Middle frontal gyrus (tissue), 1 donor: Measurements from ENCODE around the gene NTSR1.

ENCODE experiments used
- DNase-seq: peaks from one replicate; pipeline ENCODE4 v3.0.0-alpha.2; 2015; ENCODE audit warnings: low spot score; ENCODE audit errors: extremely low spot score

NTSR1 gene

GRCh38 chr20:62725596-62726268 lies 17.1 kb downstream of the NTSR1 start:
- no peak for DNase-seq

GRCh38 chr20:62726276-62726675 lies 17.6 kb downstream of the NTSR1 start:
- no peak for DNase-seq

GRCh38 chr20:62726716-62727583 lies 18.3 kb downstream of the NTSR1 start:
- no peak for DNase-seq

DNA sequence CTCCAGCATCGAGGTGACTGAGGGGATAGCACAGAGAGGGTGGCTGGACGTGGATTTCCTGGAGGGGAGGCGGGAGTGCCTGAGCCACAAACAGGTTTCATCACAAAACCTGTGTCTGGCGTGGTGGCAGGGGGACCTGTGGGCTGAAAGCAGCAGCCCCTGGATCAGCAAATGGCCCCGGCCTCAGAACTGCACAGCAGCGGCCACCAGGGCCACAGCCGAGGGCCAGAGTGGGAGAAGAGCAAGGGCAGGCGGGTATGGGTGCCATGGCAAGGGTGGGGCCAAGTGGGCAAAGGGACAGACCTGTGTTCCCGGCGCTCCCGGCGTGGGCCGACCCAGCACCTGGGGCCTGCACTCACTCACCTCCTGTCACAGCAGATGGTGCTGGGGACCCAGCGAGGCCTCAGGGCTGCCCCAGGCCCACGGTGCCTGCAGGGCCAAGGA lies 19.0 kb downstream of the NTSR1 start:
- DNase-seq: no peak

- no peak for DNase-seq
Measured at GRCh38 chr20:62728028-62728780, 19.6 kb downstream of the NTSR1 start.

DNA sequence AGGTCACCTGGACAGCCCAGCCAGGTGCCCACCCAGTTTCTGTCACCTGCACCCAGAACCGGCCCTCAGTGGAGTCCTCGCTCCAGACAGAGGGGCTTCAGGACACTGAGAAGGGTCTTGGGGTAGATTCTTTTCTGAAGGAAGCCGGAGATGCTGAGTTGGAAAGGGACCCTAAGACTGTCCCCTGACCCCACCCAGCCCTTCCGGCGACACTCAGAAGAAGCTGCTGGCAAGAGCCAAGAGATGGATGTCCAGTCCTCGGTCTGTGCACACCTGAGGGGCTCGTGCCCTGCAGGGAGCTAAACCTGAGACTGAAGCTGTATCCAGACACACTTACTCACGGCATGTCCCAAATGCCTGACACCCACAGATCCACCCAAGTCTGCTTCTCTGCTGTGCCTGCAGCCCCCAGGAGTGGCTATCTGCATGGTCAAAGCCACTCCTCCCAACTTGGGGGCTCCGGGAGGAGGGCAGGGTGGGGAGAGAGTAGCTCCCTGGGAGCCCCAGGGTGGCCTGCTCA lies 20.2 kb downstream of the NTSR1 start:
- DNase-seq: no peak

- no peak for DNase-seq
Measured at GRCh38 chr20:62730481-62730880, 21.8 kb downstream of the NTSR1 start.

DNA sequence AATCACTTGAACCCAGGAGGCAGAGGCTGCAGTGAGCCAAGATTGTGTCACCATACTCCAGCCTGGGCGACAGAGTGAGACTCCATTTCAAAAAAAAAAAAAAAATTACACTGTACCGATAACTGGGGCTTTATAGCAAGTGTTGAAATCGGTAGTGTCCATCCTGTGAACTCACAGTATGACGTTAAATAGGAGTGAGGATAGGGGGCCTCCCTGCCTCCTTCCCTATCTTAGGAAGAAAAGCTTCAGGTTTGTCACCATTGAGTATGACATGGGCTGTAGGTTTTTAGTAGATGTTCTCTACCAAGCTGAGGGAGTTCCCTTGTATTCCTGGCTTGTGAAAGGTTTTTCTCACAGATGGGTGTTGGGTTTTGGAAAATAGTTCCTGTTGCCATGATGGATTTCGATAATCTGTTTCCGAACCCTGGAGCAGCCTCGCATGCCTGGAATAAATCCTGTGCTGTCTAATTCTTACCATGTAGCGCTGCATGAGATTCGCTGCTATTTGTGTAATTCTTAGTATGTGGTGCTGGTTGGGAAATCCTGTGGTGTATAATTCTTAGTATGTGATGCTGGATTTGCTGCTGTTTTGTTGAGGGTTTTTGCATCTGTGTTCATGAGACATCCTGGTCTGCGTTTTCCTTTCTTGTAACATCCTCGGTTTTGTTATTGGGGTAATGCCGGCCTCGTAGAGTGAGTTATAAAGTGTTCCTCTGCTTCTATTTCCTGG lies 23.6 kb downstream of the NTSR1 start:
- no peak for DNase-seq

DNA sequence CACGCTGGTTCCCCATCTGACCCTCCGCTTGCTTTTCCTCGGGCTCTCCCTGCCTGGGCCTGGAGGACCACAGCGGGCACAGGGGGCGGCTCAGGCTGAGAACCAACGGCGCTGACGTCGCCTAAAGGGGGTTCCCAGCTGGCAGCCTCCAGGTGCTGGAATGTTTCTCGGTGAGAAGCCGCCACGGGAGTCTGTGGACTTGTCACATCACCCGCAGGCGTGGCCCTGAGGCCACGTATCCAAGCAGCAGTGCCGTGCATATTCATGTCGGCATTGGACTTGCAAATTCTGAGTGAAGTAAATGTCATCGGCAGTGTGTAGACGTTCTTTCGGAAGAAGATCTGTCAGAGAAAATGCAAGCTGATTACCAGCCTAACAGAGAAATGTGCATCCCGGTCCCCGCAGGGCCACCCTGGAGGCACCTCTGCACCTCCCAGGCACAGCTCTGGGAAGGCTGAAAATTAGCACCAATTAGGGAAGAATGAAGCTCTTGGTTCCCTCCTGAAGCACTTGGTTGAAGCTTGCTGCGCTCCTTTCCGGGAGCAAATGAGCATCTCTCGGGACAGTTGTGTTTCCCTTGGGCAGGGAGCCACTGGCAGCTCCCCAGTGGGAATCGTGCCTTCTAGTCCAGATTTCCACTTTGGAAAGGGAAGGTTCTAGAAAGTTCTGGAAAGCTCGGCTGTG lies 24.3 kb downstream of the NTSR1 start:
- no peak for DNase-seq

GRCh38 chr20:62733526-62733842 lies 24.8 kb downstream of the NTSR1 start:
- DNase-seq: no peak

DNA sequence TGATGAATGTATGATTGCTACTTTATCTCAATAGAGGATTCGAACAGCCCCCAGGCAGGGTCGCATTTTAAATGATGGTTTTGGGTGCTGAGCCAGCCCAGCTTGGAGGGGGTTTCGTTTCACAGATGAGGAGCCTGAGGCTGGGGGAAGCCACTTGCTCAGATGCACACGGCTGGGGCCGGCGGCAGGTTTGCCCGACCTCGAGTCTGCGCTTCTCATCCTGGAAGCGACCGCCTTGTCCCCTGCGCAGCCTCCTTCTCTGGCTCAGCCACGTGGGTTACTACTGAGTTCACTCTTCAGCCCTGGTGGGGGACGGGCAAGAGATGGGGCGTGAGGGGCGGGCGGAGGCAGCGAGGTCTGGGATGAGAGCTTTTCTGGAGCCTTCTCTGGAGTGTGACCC lies 25.3 kb downstream of the NTSR1 start:
- DNase-seq: no peak

DNA sequence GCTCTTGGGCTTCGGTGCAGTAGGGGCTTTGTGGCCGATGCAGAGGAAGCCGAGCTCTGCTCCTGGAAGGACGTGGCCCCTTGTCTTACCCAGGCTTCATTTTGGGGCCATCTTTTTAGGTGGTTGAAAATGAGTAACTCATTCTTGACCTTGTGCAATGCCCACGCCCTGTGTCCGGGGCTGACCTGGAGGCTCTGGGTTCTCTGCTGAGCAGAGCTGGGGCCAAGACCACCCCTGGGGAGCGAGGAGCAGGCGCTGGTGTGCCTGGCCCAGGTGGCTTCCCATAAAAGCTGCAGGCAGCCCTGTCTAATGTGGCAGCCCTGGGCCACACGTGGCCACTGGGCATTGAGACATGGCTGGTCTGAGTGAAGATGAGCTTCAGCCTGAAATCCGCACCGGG lies 25.7 kb downstream of the NTSR1 start:
- no peak for DNase-seq

GRCh38 chr20:62734881-62735280 lies 26.2 kb downstream of the NTSR1 start:
- DNase-seq: no peak

GRCh38 chr20:62735331-62735821 lies 26.7 kb downstream of the NTSR1 start:
- DNase-seq: no peak

DNA sequence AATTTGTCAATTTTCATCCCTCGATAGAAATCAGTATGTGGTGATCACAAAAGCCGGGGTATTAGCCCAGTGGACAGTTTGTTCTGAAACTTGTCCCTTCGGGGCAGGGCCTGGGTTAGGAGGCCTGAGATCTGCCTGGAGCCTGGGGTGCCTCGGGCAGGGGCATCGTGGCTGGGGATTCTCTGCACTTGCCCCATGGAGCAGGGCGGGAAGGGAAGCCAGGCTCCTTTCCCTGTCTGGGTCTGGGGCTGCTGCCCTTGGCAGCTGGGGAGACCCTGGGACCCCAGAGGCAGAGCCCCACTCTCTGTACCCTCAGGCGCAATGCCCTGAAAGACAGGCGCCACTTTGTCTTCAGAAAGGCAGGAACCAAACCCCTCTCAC lies 27.4 kb downstream of the NTSR1 start:
- no peak for DNase-seq

GRCh38 chr20:62736407-62737071 lies 27.9 kb downstream of the NTSR1 start:
- no peak for DNase-seq

GRCh38 chr20:62737271-62737811 lies 28.7 kb downstream of the NTSR1 start:
- no peak for DNase-seq

GRCh38 chr20:62738025-62738881 lies 29.6 kb downstream of the NTSR1 start:
- DNase-seq: no peak

DNA sequence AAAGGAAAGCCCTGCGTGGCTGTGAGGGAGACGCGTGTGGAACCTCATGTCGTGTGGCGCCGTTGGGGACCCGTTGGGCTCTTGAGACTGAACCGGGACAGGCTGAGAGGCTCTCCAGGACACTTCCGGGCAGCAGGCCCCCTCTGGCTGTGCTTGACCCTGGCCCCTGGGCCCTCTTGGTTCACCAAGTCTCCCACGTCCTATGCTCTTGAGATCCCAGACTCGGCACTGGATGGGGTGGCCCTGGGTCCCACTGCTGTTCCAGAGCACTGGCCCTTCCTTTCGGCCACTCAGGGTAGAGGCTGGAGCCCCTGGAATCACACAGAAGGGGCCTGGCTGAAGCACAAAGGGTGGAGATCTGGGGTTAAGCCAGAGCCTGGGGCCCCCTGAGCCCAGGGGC lies 30.4 kb downstream of the NTSR1 start:
- no peak for DNase-seq
